Endodermal cell (in vitro differentiated cells): ENCODE results near the gene ABLIM2. TPM values are rescaled to one million over a fixed set of nuclear protein-coding genes. Genes with fewer than 3 reads are reported as not detected.

Source experiments
- DNase-seq: peaks from one replicate; pipeline ENCODE4 v3.0.0-alpha.2; 2017
- H3K27ac ChIP-seq: 2 replicates; pipeline ENCODE4 v1.5.1; 2013; ENCODE audit warnings: mild to moderate bottlenecking, low read depth, low read length, moderate library complexity
- H3K27me3 ChIP-seq: 2 replicates; pipeline ENCODE4 v1.6.1; 2013; ENCODE audit warnings: mild to moderate bottlenecking, low read length, moderate library complexity; ENCODE audit not compliant: insufficient read depth, control insufficient read depth, poor library complexity, severe bottlenecking
- H3K36me3 ChIP-seq: 2 replicates; pipeline ENCODE4 v1.7.0; 2013; ENCODE audit warnings: mild to moderate bottlenecking, low read length, moderate library complexity; ENCODE audit not compliant: control insufficient read depth, insufficient read depth
- H3K4me1 ChIP-seq: one replicate; pipeline ENCODE4 v1.7.0; 2013; ENCODE audit warnings: low read length; ENCODE audit not compliant: control insufficient read depth, insufficient read depth
- H3K4me3 ChIP-seq: 2 replicates; pipeline ENCODE4 v1.5.1; 2013; ENCODE audit warnings: mild to moderate bottlenecking, low read length, moderate library complexity
- H3K9ac ChIP-seq: 2 replicates; pipeline ENCODE4 v1.6.1; 2013; ENCODE audit warnings: mild to moderate bottlenecking, low read length, moderate library complexity; ENCODE audit not compliant: poor library complexity, severe bottlenecking; ENCODE audit errors: extremely low read depth
- H3K9me3 ChIP-seq: 2 replicates; pipeline ENCODE4 v1.6.1; 2013; ENCODE audit warnings: mild to moderate bottlenecking, low read length, moderate library complexity; ENCODE audit not compliant: control insufficient read depth
- H3K27ac Mint-ChIP-seq: 2 replicates; pipeline ENCODE4 v1.8.0; 2020; ENCODE audit warnings: mixed read lengths
- H3K27me3 Mint-ChIP-seq: 2 replicates; pipeline ENCODE4 v1.8.0; 2021; ENCODE audit warnings: mild to moderate bottlenecking, mixed read lengths; ENCODE audit not compliant: insufficient read depth
- H3K36me3 Mint-ChIP-seq: 2 replicates; pipeline ENCODE4 v1.8.0; 2020; ENCODE audit warnings: low read depth, mixed read lengths
- H3K4me1 Mint-ChIP-seq: 2 replicates; pipeline ENCODE4 v1.8.0; 2020; ENCODE audit warnings: mixed read lengths
- H3K4me3 Mint-ChIP-seq: 2 replicates; pipeline ENCODE4 v1.8.0; 2020; ENCODE audit warnings: mild to moderate bottlenecking, moderate library complexity, mixed read lengths
- H3K9me3 Mint-ChIP-seq: 2 replicates; pipeline ENCODE4 v1.8.0; 2020; ENCODE audit warnings: mild to moderate bottlenecking, mixed read lengths
- CTCF ChIP-seq: fragments of 200-600 bp; sonication (generic); conservative IDR thresholded peaks from 2 replicates; pipeline ENCODE4 v1.5.0; 2021; ENCODE audit warnings: antibody characterized with exemption, mild to moderate bottlenecking
- WGBS, 2 experiments: methylation state at CpG; one replicate each; pipeline versions ENCODE4 v1.1.5 to v1.1.7; 2013; ENCODE audit warnings: missing lambda C conversion rate in 2 of 2, mixed read lengths in 1 of 2; ENCODE audit not compliant: insufficient coverage in 1 of 2, insufficient read length in 1 of 2; 5-methylcytosine and 5-hydroxymethylcytosine counted together
- total RNA-seq, 2 donors: library from RNA; stranded (reverse); fragmentation: NEBNext Ultra II Directional in 1 of 2; extraction: Animal tissue kit (Norgen Biotek cat#: 25700) in 1 of 2; gene quantifications; 2 replicates in 1 of 2; 3 replicates in 1 of 2; pipeline ENCODE4 v1.2.1, GENCODE V29; 2021

Gene ABLIM2
- total RNA-seq, 2 donors from 2014 or later: 0.35 to 1.6 TPM

GRCh38 chr4:8131826-8132225 is 26.8 kb downstream of the ABLIM2 start:
- Histone ChIP-seq H3K27ac (no peak overlapping the region), H3K4me1 (no peaks in the 10 kb centered on the region), H3K9me3 (no peaks in the 10 kb centered on the region), H3K4me3 (no peak overlapping the region), H3K9ac (no peak overlapping the region), H3K36me3 (no peaks in the 10 kb centered on the region), H3K27me3 (no peaks in the 10 kb centered on the region)
- no peaks in the 10 kb centered on the region for H3K27me3 Mint-ChIP-seq
- whole genome bisulfite sequencing, 2 experiments: 82 to 87% methylated on average over 14 to 18 of the region's 18 CpGs
- H3K4me3 Mint-ChIP-seq: no peak overlapping the region
- DNase-seq: no peak
- no peak for TF ChIP-seq CTCF
- H3K4me1 Mint-ChIP-seq: peaks cover 21% of the 10 kb centered on the region
- no peaks in the 10 kb centered on the region for H3K36me3 Mint-ChIP-seq
- H3K9me3 Mint-ChIP-seq: no peaks in the 10 kb centered on the region
- H3K27ac Mint-ChIP-seq: no peak overlapping the region

GRCh38 chr4:8131210-8131609 is 27.4 kb downstream of the ABLIM2 start:
- Histone ChIP-seq H3K4me3 (no peak overlapping the region), H3K27me3 (no peaks in the 10 kb centered on the region), H3K9me3 (no peaks in the 10 kb centered on the region), H3K36me3 (no peaks in the 10 kb centered on the region), H3K9ac (no peak overlapping the region), H3K27ac (no peak overlapping the region), H3K4me1 (no peaks in the 10 kb centered on the region)
- Mint-ChIP-seq H3K4me3 (no peak overlapping the region), H3K36me3 (no peaks in the 10 kb centered on the region), H3K9me3 (no peaks in the 10 kb centered on the region), H3K27me3 (no peaks in the 10 kb centered on the region), H3K27ac (no peak overlapping the region), H3K4me1 (peaks cover 21% of the 10 kb centered on the region)
- no peak for DNase-seq
- TF ChIP-seq CTCF: no peak
- 89 to 90% methylated on average over 4 to 8 of the region's 8 CpGs for WGBS, 2 experiments

- Histone ChIP-seq H3K9ac (no peak overlapping the region), H3K27me3 (no peaks in the 10 kb centered on the region), H3K4me1 (no peaks in the 10 kb centered on the region), H3K36me3 (no peaks in the 10 kb centered on the region), H3K27ac (no peak overlapping the region), H3K9me3 (no peaks in the 10 kb centered on the region), H3K4me3 (no peak overlapping the region)
- Mint-ChIP-seq H3K4me1 (peaks cover 21% of the 10 kb centered on the region), H3K4me3 (no peak overlapping the region), H3K36me3 (no peaks in the 10 kb centered on the region), H3K9me3 (no peaks in the 10 kb centered on the region), H3K27ac (peak overlapping the region; percentile 79), H3K27me3 (no peaks in the 10 kb centered on the region)
- TF ChIP-seq CTCF: no peak
- no peak for DNase-seq
- 91 to 94% methylated on average over 12 to 18 of the region's 18 CpGs for WGBS, 2 experiments
Measured at GRCh38 chr4:8130346-8131066, 28.1 kb downstream of the ABLIM2 start.
